Measurements from ENCODE around the gene SNRPB. TPM values are rescaled to one million over a fixed set of nuclear protein-coding genes. Genes with fewer than 3 reads are reported as not detected.

The SNRPB gene
- total RNA-seq = 311 TPM
- polyA plus RNA-seq = 149 TPM
- long read RNA-seq, donor 1, transcript SNRPB-202 (7 exons, 1,008 nt) = minor isoform, 6 of 20 reads
- long read RNA-seq, donor 1, transcript SNRPB-201 (7 exons, 1,154 nt) = major isoform, 14 of 20 reads
- long read RNA-seq, donor 1, partial matches to known transcripts = 0 of 20 reads
- long read RNA-seq, donor 1, other reads (novel, unspliced or antisense) = 0 of 20 reads
- long read RNA-seq, donor 2, transcript SNRPB-202 (7 exons, 1,008 nt) = minor isoform, 108 of 722 reads
- long read RNA-seq, donor 2, transcript SNRPB-201 (7 exons, 1,154 nt) = major isoform, 205 of 722 reads
- long read RNA-seq, donor 2, partial matches to known transcripts = 385 of 722 reads
- long read RNA-seq, donor 2, other reads (novel, unspliced or antisense) = 24 of 722 reads
- long read RNA-seq, donor 3, transcript SNRPB-201 (7 exons, 1,154 nt) = major isoform, 196 of 603 reads
- long read RNA-seq, donor 3, transcript SNRPB-202 (7 exons, 1,008 nt) = minor isoform, 110 of 603 reads
- long read RNA-seq, donor 3, partial matches to known transcripts = 281 of 603 reads
- long read RNA-seq, donor 3, other reads (novel, unspliced or antisense) = 14 of 603 reads
- long read RNA-seq, donor 4, transcript SNRPB-201 (7 exons, 1,154 nt) = major isoform, 46 of 141 reads
- long read RNA-seq, donor 4, transcript SNRPB-202 (7 exons, 1,008 nt) = minor isoform, 34 of 141 reads
- long read RNA-seq, donor 4, partial matches to known transcripts = 56 of 141 reads
- long read RNA-seq, donor 4, other reads (novel, unspliced or antisense) = 5 of 141 reads
- long read RNA-seq, donor 5, transcript SNRPB-201 (7 exons, 1,154 nt) = major isoform, 173 of 511 reads
- long read RNA-seq, donor 5, transcript SNRPB-202 (7 exons, 1,008 nt) = minor isoform, 79 of 511 reads
- long read RNA-seq, donor 5, partial matches to known transcripts = 241 of 511 reads
- long read RNA-seq, donor 5, other reads (novel, unspliced or antisense) = 17 of 511 reads
- long read RNA-seq, donor 6, transcript SNRPB-201 (7 exons, 1,154 nt) = major isoform, 83 of 258 reads
- long read RNA-seq, donor 6, transcript SNRPB-202 (7 exons, 1,008 nt) = minor isoform, 31 of 258 reads
- long read RNA-seq, donor 6, partial matches to known transcripts = 141 of 258 reads
- long read RNA-seq, donor 6, other reads (novel, unspliced or antisense) = 0 of 258 reads
- long read RNA-seq, donor 7, transcript SNRPB-202 (7 exons, 1,008 nt) = minor isoform, 35 of 247 reads
- long read RNA-seq, donor 7, transcript SNRPB-201 (7 exons, 1,154 nt) = major isoform, 104 of 247 reads
- long read RNA-seq, donor 7, partial matches to known transcripts = 101 of 247 reads
- long read RNA-seq, donor 7, other reads (novel, unspliced or antisense) = 7 of 247 reads
- long read RNA-seq, donor 8, transcript SNRPB-201 (7 exons, 1,154 nt) = major isoform, 43 of 92 reads
- long read RNA-seq, donor 8, transcript SNRPB-202 (7 exons, 1,008 nt) = minor isoform, 25 of 92 reads
- long read RNA-seq, donor 8, partial matches to known transcripts = 23 of 92 reads
- long read RNA-seq, donor 8, other reads (novel, unspliced or antisense) = 0 of 92 reads
- long read RNA-seq, donor 9, transcript SNRPB-202 (7 exons, 1,008 nt) = minor isoform, 25 of 181 reads
- long read RNA-seq, donor 9, transcript SNRPB-201 (7 exons, 1,154 nt) = major isoform, 69 of 181 reads
- long read RNA-seq, donor 9, partial matches to known transcripts = 81 of 181 reads
- long read RNA-seq, donor 9, other reads (novel, unspliced or antisense) = 5 of 181 reads
- long read RNA-seq, donor 10, transcript SNRPB-201 (7 exons, 1,154 nt) = major isoform, 90 of 199 reads
- long read RNA-seq, donor 10, transcript SNRPB-202 (7 exons, 1,008 nt) = minor isoform, 54 of 199 reads
- long read RNA-seq, donor 10, partial matches to known transcripts = 55 of 199 reads
- long read RNA-seq, donor 10, other reads (novel, unspliced or antisense) = 0 of 199 reads

GRCh38 chr20:2470423-2471193, at the start of gene SNRPB:
SNRPB (minus strand) TSS chr20:2470789; CDS start chr20:2470690, 99 bp downstream.
- H3K4me3 ChIP-seq (ENCODE audit: low read length in 2 of 2) = peak within 1 kb of the TSS; percentile 63 to 94
- H3K9me3 ChIP-seq (ENCODE audit: control insufficient read depth in 2 of 2, insufficient read depth in 1 of 2, low read length in 1 of 2) = no peaks in the 10 kb centered on the region
- 2% methylated on average over 53 of the region's 53 CpGs for WGBS
- no peaks in the 10 kb centered on the region for H3K27me3 ChIP-seq (ENCODE audit: control insufficient read depth in 2 of 2, insufficient read depth in 1 of 2, low read length in 1 of 2)
- H3K4me1 ChIP-seq (ENCODE audit: control insufficient read depth in 2 of 2, insufficient read depth in 2 of 2, low read length in 2 of 2) = peaks cover 15 to 19% of the 10 kb centered on the region in 2 donors
- H3K36me3 ChIP-seq (ENCODE audit: control insufficient read depth in 2 of 2, insufficient read depth in 2 of 2, low read length in 1 of 2) = peaks cover 13 to 24% of the 10 kb centered on the region in 2 donors
- DNase-seq (ENCODE audit: low read depth in 6 of 9, low spot score in 9 of 9) = peak; percentile 89 to 99 (median 96)
- peak within 1 kb of the TSS; percentile 91 to 96 for H3K27ac ChIP-seq (ENCODE audit: low read depth in 1 of 2, low read length in 1 of 2)

- Histone ChIP-seq H3K27me3 (ENCODE audit: control insufficient read depth in 2 of 2, insufficient read depth in 1 of 2, low read length in 1 of 2) (peaks cover 0 to 33% of the 10 kb centered on the region in 2 donors), H3K27ac (ENCODE audit: low read depth in 1 of 2, low read length in 1 of 2) (no peak overlapping the region), H3K4me1 (ENCODE audit: control insufficient read depth in 2 of 2, insufficient read depth in 2 of 2, low read length in 2 of 2) (no peaks in the 10 kb centered on the region), H3K4me3 (ENCODE audit: low read length in 2 of 2) (no peak overlapping the region), H3K9me3 (ENCODE audit: control insufficient read depth in 2 of 2, insufficient read depth in 1 of 2, low read length in 1 of 2) (no peaks in the 10 kb centered on the region), H3K36me3 (ENCODE audit: control insufficient read depth in 2 of 2, insufficient read depth in 2 of 2, low read length in 1 of 2) (no peaks in the 10 kb centered on the region)
- DNase-seq (ENCODE audit: low read depth in 6 of 9, low spot score in 9 of 9) = no peak
- 96% methylated on average over 4 of the region's 4 CpGs for WGBS
Observed at GRCh38 chr20:2519115-2519809, 48.7 kb upstream of the SNRPB start.

GRCh38 chr20:2518558-2518957, 48.0 kb upstream of the SNRPB start:
- 92% methylated on average over 4 of the region's 4 CpGs for WGBS
- Histone ChIP-seq H3K9me3 (ENCODE audit: control insufficient read depth in 2 of 2, insufficient read depth in 1 of 2, low read length in 1 of 2) (no peaks in the 10 kb centered on the region), H3K27me3 (ENCODE audit: control insufficient read depth in 2 of 2, insufficient read depth in 1 of 2, low read length in 1 of 2) (peaks cover 0 to 29% of the 10 kb centered on the region in 2 donors), H3K36me3 (ENCODE audit: control insufficient read depth in 2 of 2, insufficient read depth in 2 of 2, low read length in 1 of 2) (no peaks in the 10 kb centered on the region), H3K4me3 (ENCODE audit: low read length in 2 of 2) (no peak overlapping the region), H3K4me1 (ENCODE audit: control insufficient read depth in 2 of 2, insufficient read depth in 2 of 2, low read length in 2 of 2) (no peaks in the 10 kb centered on the region), H3K27ac (ENCODE audit: low read depth in 1 of 2, low read length in 1 of 2) (no peak overlapping the region)
- DNase-seq (ENCODE audit: low read depth in 6 of 9, low spot score in 9 of 9) = no peak

- no peaks in the 10 kb centered on the region for H3K4me1 ChIP-seq (ENCODE audit: control insufficient read depth in 2 of 2, insufficient read depth in 2 of 2, low read length in 2 of 2)
- 95% methylated on average over 10 of the region's 10 CpGs for WGBS
- H3K9me3 ChIP-seq (ENCODE audit: control insufficient read depth in 2 of 2, insufficient read depth in 1 of 2, low read length in 1 of 2) = no peaks in the 10 kb centered on the region
- H3K27ac ChIP-seq (ENCODE audit: low read depth in 1 of 2, low read length in 1 of 2) = no peak overlapping the region
- no peak overlapping the region for H3K4me3 ChIP-seq (ENCODE audit: low read length in 2 of 2)
- H3K27me3 ChIP-seq (ENCODE audit: control insufficient read depth in 2 of 2, insufficient read depth in 1 of 2, low read length in 1 of 2) = peaks cover 0 to 28% of the 10 kb centered on the region in 2 donors
- H3K36me3 ChIP-seq (ENCODE audit: control insufficient read depth in 2 of 2, insufficient read depth in 2 of 2, low read length in 1 of 2) = no peaks in the 10 kb centered on the region
- no peak for DNase-seq (ENCODE audit: low read depth in 6 of 9, low spot score in 9 of 9)
Observed at GRCh38 chr20:2518096-2518495, 47.5 kb upstream of the SNRPB start.

GRCh38 chr20:2516399-2516798, 45.8 kb upstream of the SNRPB start:
- Histone ChIP-seq H3K4me1 (ENCODE audit: control insufficient read depth in 2 of 2, insufficient read depth in 2 of 2, low read length in 2 of 2) (no peaks in the 10 kb centered on the region), H3K27ac (ENCODE audit: low read depth in 1 of 2, low read length in 1 of 2) (no peak overlapping the region), H3K9me3 (ENCODE audit: control insufficient read depth in 2 of 2, insufficient read depth in 1 of 2, low read length in 1 of 2) (no peaks in the 10 kb centered on the region), H3K36me3 (ENCODE audit: control insufficient read depth in 2 of 2, insufficient read depth in 2 of 2, low read length in 1 of 2) (no peaks in the 10 kb centered on the region), H3K4me3 (ENCODE audit: low read length in 2 of 2) (no peak overlapping the region), H3K27me3 (ENCODE audit: control insufficient read depth in 2 of 2, insufficient read depth in 1 of 2, low read length in 1 of 2) (peaks cover 5 to 22% of the 10 kb centered on the region in 2 donors)
- DNase-seq (ENCODE audit: low read depth in 6 of 9, low spot score in 9 of 9) = no peak
- WGBS = 92% methylated on average over 2 of the region's 2 CpGs

GRCh38 chr20:2515203-2515602, 44.6 kb upstream of the SNRPB start:
- Histone ChIP-seq H3K27me3 (ENCODE audit: control insufficient read depth in 2 of 2, insufficient read depth in 1 of 2, low read length in 1 of 2) (peaks cover 5 to 14% of the 10 kb centered on the region in 2 donors), H3K27ac (ENCODE audit: low read depth in 1 of 2, low read length in 1 of 2) (no peak overlapping the region), H3K36me3 (ENCODE audit: control insufficient read depth in 2 of 2, insufficient read depth in 2 of 2, low read length in 1 of 2) (no peaks in the 10 kb centered on the region), H3K4me1 (ENCODE audit: control insufficient read depth in 2 of 2, insufficient read depth in 2 of 2, low read length in 2 of 2) (no peaks in the 10 kb centered on the region), H3K4me3 (ENCODE audit: low read length in 2 of 2) (no peak overlapping the region), H3K9me3 (ENCODE audit: control insufficient read depth in 2 of 2, insufficient read depth in 1 of 2, low read length in 1 of 2) (no peaks in the 10 kb centered on the region)
- 81% methylated on average over 1 of the region's 1 CpG for WGBS
- DNase-seq (ENCODE audit: low read depth in 6 of 9, low spot score in 9 of 9) = no peak

- no peak overlapping the region for H3K27ac ChIP-seq (ENCODE audit: low read depth in 1 of 2, low read length in 1 of 2)
- H3K9me3 ChIP-seq (ENCODE audit: control insufficient read depth in 2 of 2, insufficient read depth in 1 of 2, low read length in 1 of 2) = no peaks in the 10 kb centered on the region
- 95% methylated on average over 3 of the region's 3 CpGs for WGBS
- H3K27me3 ChIP-seq (ENCODE audit: control insufficient read depth in 2 of 2, insufficient read depth in 1 of 2, low read length in 1 of 2) = peaks cover 5 to 6% of the 10 kb centered on the region in 2 donors
- H3K36me3 ChIP-seq (ENCODE audit: control insufficient read depth in 2 of 2, insufficient read depth in 2 of 2, low read length in 1 of 2) = no peaks in the 10 kb centered on the region
- peaks cover 8 to 12% of the 10 kb centered on the region in 2 donors for H3K4me1 ChIP-seq (ENCODE audit: control insufficient read depth in 2 of 2, insufficient read depth in 2 of 2, low read length in 2 of 2)
- H3K4me3 ChIP-seq (ENCODE audit: low read length in 2 of 2) = no peak overlapping the region
- no peak for DNase-seq (ENCODE audit: low read depth in 6 of 9, low spot score in 9 of 9)
Observed at GRCh38 chr20:2509794-2510193, 39.2 kb upstream of the SNRPB start.
